NCI-H2227 (cell line): ENCODE measurements around the gene SEMA5A.

Experiments
- DNase-seq: peaks from one replicate; lab custom pipeline; 2025; ENCODE audit not compliant: unreplicated experiment; lab: John Stamatoyannopoulos, UW

SEMA5A gene, protein sequence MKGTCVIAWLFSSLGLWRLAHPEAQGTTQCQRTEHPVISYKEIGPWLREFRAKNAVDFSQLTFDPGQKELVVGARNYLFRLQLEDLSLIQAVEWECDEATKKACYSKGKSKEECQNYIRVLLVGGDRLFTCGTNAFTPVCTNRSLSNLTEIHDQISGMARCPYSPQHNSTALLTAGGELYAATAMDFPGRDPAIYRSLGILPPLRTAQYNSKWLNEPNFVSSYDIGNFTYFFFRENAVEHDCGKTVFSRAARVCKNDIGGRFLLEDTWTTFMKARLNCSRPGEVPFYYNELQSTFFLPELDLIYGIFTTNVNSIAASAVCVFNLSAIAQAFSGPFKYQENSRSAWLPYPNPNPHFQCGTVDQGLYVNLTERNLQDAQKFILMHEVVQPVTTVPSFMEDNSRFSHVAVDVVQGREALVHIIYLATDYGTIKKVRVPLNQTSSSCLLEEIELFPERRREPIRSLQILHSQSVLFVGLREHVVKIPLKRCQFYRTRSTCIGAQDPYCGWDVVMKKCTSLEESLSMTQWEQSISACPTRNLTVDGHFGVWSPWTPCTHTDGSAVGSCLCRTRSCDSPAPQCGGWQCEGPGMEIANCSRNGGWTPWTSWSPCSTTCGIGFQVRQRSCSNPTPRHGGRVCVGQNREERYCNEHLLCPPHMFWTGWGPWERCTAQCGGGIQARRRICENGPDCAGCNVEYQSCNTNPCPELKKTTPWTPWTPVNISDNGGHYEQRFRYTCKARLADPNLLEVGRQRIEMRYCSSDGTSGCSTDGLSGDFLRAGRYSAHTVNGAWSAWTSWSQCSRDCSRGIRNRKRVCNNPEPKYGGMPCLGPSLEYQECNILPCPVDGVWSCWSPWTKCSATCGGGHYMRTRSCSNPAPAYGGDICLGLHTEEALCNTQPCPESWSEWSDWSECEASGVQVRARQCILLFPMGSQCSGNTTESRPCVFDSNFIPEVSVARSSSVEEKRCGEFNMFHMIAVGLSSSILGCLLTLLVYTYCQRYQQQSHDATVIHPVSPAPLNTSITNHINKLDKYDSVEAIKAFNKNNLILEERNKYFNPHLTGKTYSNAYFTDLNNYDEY

DNA sequence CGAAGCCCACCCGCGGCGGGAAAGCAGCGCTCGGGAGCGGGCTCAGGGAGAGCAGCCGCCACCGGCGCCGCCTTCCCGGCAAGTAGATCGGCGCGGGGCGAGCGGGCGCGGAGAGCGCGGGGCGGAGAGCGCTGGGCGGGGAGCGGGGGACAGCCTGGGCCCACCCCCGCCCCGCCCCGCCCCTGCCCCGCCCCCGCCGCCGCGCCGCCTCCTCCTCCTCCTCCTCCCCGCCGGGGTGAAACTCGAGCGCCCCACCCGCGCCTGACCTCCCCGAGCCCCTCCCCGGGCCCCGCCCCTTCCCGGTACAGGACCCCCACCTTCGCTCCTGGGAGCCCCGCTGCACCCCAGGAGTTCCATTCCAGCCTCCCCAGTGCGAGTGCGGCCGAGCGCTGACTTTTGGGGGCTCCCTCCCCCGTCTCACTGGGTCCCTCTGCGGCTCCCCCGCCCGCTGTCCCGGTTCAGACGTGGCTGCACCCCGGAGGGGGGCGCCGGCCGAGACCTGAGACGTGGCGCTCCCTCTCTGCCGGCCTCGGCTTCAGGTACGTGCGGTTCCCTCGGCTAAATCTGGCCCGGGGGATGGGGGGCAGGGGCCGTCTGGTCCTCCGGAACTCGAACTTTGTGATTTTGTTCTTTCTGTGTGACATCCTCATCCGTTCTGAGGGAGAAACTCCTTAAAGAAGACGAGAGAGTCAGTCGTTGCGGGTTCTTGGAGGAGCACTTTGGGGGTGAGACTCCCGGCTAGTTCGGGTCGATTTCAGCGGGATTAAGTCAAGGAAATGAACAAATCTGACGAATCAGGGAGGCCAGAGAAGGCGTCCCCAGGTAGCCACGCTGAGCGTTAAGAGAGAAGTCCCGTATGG, at the start of gene SEMA5A:
SEMA5A (minus strand) TSS at position 84 of the 860 bp plus-strand sequence. CDS start 166,129 bp downstream, outside the sequence.
- peak; percentile 25 for DNase-seq

DNA sequence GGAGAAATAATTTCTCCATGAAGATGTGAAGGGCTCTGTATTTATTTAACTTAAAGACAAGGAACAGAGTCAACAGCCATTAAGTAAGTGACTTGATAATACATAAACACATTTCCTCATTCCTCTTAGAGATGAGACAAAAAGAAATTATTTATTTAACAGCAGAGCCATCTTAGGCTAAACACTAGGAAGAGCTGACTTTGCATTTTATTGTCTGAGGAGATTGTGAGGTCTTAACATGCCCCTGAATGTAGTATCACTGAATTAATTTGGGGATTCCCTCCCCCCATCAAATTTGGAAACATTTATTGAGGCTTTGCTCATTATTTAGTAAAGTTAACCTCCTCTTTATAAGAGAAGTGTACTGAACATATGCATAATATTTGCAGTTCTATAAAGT, 49.0 kb upstream of the SEMA5A start:
- DNase-seq = no peak

DNA sequence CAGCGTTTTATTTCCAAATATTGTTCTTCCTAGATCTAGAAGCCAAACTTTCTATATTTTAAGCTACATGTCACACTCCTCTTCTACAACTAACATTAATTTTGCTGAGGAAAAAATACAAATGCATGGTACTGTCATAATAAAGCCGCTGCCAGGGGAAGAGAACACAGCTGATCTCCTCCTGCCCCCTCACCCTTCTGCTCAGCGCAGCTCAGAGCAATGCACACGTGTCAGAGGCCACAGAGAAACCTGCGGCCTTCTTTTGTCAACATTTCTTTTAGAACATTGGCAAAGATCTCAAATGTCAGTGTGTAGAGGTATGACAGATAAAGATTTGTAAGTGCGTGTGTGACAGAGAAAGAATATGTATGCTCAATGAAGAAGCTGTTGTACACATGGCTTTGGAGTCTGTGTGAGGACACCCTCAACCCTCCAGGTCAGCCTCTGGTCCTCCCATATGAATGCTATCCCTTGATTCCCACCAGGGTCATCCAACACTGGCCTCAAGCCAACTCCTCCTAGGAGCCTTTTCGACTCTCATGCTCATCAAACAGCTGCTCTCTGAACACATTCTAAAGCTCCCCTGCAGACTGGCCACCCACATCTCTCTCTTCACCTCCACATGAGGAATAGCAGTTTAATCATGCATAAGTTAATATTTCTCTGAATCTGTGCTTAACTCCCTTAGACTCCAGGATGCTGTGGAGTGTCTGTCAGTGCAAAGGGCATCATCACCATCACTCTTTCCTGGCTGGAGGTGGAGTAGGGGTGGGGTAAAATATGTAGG, 43.4 kb upstream of the SEMA5A start:
- DNase-seq = no peak

DNA sequence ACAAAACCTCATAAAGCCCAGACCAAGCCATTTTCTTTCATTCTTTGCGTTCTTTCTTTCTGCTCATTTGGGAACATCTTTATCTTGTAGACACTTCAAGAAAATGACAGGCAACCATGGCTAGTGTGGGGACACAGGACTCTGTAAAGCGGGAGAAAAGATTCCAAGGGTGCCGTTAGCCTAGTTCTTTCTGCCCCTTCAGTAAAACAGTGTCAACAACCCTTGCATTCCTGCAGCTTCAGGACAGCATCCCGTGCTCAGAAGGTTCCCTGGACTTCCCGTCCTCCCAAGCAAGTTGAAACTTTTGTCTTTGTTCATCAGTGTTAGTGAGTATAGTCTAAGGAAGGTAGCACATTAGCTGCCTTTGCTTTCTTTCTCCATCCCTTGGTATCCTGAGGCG, 42.4 kb upstream of the SEMA5A start:
- no peak for DNase-seq

DNA sequence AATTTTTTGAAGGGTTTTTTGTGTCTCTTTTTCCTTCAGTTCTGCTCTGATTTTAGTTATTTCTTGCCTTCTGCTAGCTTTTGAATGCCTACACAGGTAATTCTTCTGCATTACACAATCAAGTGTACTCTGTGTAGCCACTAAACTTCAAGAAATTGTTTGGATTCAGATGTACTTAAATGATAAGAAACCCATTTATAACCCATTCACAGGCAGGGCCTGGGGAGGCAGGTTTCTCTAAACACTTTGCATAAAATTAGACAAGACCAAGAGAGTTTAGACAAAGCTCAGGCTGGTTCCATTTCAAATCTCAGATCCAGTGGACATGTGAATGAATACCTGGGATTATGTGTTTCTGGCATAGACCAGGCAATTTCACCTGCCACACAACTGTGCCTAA, 41.3 kb upstream of the SEMA5A start:
- DNase-seq = no peak

DNA sequence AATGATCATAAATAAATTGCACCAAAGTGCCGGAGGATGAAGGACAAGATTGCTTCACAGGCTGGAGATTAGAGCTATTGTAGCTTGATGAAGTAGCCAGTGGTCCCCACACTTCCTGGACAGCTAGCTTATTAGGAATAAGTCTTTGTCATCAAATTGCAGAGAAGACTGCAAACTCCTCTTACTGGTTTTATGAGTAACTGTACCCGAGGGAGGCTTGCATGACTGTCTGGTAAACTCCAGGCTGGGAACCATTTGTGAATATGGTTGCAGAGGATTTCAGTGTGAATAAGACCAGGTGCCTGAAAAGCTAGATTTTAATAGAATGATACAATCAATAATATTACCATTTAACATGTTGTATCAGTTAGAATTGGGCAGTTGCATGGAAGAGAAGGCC, 36.5 kb upstream of the SEMA5A start:
- no peak for DNase-seq

DNA sequence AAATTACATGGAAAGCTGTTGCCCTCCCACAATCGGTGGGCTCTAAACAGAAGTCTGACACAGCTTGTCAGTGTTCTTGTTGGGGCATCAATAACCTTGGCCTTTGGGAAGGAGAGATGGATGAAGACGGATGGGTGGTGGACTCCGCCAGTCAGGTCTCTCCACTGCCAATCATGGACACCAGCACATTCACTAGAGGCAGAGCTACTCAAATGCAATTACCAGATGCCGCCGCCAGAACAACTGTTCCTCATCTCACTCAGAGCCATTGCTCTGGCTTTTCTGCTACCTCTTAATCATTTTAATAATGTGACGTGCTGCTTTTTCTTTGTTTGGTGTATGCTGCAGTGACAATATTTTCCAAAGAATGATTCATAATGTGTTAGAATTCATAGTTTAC, 27.9 kb upstream of the SEMA5A start:
- no peak for DNase-seq

DNA sequence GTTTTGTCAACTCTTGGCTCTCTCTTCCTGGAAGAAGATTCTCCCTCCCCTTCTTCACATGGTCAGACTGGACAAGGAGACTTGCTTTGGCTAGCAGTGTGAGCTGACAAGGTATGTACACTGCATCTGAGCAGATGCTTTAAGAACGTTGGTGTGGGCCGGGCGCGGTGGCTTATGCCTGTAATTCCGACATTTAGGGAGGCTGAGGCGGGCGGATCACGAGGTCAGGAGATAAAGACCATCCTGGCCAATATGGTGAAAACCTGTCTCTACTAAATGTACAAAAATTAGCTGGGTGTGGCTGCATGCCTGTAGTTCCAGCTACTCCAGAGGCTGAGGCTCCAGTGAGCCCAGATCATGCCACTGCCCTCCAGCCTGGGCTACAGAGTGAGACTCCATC, 26.4 kb upstream of the SEMA5A start:
- no peak for DNase-seq

DNA sequence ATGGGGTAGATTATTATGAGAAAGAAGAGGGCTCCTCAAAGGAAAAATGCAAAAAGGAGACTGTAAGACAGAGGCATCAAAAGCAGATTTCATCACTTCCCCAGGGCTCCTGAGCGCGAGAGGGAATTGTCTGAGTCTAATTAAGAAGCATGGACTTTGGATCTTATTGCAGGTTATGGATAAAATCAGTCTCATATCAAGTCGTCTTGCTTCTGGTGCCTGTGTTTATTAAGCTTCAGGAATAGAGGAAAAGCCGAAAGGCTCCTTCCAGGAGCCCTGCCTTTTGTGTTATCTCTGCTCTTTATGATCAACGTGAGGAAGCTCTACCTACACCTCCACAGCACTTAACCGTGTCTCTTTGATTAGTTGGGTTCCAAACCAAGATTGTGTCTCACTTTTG, 25.0 kb upstream of the SEMA5A start:
- DNase-seq = no peak

DNA sequence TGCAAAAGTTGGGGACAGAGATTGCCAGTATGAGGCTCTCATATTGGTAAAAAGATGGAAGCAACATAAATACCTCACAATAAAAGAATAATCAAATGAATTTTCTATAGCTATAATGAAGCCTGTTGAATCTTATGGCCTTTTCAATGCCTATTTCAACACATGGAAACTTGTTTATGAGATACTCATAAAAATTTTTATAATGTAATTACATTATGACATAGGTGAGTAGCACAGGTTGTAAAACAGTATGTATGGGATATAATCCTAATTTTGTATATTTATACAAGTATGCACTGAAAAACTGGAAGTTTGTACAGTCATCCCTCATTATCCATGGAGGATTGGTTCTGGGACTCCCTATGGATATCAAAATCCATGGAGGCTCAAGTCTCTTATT, 21.2 kb upstream of the SEMA5A start:
- no peak for DNase-seq

DNA sequence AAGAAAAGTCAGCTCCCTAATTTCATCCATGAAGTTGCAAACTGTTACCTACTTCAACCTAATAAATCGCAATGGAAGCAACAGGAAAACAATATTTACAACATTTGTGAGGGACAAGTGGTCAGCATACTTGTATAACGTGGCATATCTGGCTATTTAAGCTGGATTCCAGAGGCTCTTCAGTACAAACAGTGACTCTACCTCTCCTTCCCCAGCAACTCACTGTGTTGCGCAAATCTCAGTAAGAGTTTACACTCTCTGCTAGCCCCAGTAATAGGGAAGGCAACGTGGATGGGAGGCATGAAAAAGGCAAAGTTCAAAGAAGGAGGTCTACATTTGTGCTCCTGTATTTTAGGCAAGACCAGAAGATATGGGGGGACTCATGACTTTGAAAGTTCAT, 18.9 kb upstream of the SEMA5A start:
- no peak for DNase-seq

DNA sequence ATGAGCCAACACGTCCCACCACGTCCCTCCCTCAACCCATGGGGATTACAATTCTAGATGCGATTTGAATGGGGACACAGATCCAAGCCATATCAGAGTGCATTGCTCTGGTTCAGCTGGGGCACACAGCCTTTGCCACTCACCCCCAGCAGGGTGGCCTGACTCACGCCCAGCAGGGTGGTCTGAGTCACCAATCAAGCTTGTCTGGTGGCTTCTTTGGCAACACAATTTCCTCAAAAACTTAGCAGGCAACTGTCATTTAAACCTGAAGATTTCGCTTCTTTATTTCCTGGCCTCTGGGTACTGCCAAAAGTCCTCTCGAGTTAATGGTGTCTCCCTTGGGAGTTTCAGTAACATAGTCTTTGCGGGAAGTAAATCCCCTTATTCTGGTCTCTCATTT, 16.3 kb upstream of the SEMA5A start:
- no peak for DNase-seq

DNA sequence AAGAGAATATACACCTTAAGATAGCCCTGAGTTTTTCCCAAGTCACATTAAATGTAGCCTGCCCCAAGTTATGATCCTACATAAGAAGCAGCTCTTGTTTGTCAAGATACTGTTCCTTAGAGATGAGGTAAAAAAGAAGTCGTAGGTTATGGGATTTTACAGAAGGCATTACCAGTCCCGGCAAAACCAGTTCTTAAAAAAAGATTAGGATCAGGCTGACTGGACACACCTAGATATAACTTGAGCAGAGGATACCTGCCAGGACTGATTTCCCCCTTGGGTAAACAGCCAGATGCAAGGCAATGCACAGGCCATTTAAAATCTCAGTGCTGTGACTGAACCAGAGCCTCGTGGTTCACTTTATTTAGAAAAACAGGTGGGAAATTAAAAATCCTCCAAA, 14.1 kb upstream of the SEMA5A start:
- no peak for DNase-seq

DNA sequence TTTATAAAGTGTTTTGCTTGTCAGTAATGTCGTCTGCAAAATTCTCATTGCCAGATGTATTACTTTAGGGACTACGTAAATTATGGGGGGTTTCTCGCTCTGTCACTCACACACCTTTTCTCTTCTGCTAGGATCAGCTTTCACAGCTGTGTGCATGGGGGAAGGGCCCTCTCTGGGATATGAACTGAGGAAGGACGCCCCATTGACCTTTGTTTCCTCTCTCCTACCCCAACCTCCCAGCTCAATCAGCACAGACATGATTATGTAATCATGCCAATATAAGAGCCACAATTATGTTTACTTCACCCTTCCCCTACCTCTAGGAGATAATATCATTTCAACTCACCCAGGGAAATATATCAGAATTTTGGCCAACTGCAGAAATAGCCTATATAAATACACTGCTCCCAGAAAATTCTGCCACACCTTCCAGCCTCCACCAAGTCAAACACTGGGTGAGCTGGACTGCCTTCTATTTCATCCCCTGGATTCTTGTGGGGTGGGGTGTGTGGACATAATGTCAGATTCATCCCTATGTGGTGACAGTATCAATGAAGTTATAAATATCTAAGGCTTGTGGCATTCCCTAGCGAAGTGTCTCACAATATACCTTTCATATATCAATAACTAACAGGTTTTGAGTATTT, 12.6 kb upstream of the SEMA5A start:
- no peak for DNase-seq

DNA sequence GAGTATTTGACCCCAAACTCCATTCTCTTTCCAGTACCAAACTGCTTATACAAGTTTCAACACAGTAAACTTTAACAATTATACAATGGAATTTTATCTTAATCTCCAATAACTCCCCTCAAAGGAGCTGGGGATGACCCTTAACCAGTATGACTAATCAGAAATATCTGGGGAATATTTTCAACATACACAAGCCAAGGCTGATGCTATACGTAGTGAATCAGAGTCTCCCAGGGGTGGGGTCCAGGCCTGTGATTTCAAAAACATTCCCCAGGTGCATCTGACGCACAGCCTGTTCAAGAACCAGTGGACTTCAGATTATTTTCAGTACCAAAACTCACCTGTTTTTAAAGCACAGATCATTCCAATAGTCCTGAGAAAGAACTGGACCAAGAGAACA, 11.8 kb upstream of the SEMA5A start:
- DNase-seq = no peak

DNA sequence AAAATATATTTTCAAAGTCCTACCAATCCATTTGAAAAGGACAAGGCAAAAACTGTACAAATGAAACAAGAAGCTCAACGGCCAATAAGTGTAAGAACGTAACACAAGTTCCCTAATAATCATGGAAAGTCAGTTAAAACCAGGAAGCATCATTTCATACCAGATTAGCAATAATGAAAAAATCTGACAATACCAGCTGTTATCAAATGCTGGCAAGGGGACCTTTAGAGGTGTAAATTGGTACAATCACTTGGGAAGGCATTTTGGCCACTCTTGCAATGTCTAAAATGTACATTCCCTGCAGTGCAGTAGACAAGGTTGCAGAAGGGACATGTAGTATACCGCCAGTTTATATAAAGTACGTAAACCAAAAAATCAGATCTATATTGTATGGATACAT, 10.1 kb upstream of the SEMA5A start:
- no peak for DNase-seq

DNA sequence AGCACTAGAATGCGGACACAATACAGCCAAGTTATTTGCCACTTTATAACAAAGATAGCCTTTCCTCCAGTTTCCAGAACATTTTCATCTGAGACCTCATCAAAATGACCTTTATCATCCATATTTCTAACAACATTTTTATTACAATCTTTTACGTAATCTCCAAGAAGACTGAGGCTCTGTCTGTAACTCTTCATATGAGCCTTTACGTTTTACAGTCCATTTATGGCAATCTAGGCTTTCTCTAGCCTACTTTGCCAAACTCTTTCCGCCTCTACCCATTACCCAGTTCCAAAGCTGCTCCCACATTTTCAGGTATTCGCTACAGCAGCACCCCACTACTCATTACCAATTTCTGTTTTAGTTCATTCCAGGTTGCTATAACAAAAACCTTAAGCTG, 8.2 kb upstream of the SEMA5A start:
- DNase-seq = no peak

DNA sequence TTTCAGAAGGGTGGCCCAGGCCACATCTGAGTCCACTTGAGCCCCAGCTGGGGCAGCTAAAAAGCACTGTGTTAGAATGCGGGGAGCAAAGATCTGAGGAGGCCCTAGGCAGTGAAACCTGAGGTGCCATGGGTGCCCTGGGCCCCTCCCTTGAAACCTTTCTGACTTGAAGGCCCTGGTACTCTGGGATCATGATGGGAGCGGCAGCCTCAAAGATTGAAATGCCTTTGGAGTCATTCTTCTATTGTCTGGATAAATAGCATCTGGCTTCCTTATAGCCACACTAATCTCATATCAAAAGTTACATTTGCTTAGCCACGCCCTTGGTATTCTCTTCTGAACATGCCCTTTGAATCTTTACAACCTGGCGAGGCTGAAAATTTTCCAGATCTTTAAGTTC, 7.7 kb upstream of the SEMA5A start:
- DNase-seq = no peak
